Stimulated activated CD8-positive, alpha-beta memory T cell treated with anti-CD3 and anti-CD28 coated beads, Interleukin-2, amount 100 ng/mL, for 48 hours (primary cell): ENCODE data around the gene ZNF385D.
"Not testable (repeated sequence)": the region's sequence is repeated elsewhere in the genome, so short reads cannot be mapped to it uniquely, and the experiment has no call there.

Experiments
- DNase-seq, 2 donors: peaks; one replicate each; pipeline ENCODE4 v3.0.0-alpha.2; 2020; ENCODE audit warnings: low read depth in 2 of 2

The ZNF385D gene

GRCh38 chr3:21520106-21520963, 230.7 kb downstream of the ZNF385D start:
- no peak for DNase-seq

- no peak for DNase-seq
Measured at GRCh38 chr3:21517184-21517583, 233.8 kb downstream of the ZNF385D start.

- DNase-seq: no peak
Measured at GRCh38 chr3:21515417-21515816, 235.6 kb downstream of the ZNF385D start.

- no peak for DNase-seq
Measured at GRCh38 chr3:21509731-21510470, 241.1 kb downstream of the ZNF385D start.

GRCh38 chr3:21508246-21508645, 242.8 kb downstream of the ZNF385D start:
- DNase-seq: no peak

GRCh38 chr3:21505711-21506460, 245.1 kb downstream of the ZNF385D start:
- DNase-seq: no peak

- no peak for DNase-seq
Measured at GRCh38 chr3:21502656-21503055, 248.4 kb downstream of the ZNF385D start.

- no peak for DNase-seq
Measured at GRCh38 chr3:21500834-21501233, 250.2 kb downstream of the ZNF385D start.

- not testable (repeated sequence) for DNase-seq
Measured at GRCh38 chr3:21490671-21491070, 260.3 kb downstream of the ZNF385D start.

GRCh38 chr3:21487520-21487919, 263.5 kb downstream of the ZNF385D start:
- no peak for DNase-seq

GRCh38 chr3:21486024-21486935, 264.7 kb downstream of the ZNF385D start:
- not testable (repeated sequence) for DNase-seq

- DNase-seq: no peak
Measured at GRCh38 chr3:21484828-21485144, 266.2 kb downstream of the ZNF385D start.

- no peak for DNase-seq
Measured at GRCh38 chr3:21484057-21484827, 266.8 kb downstream of the ZNF385D start.

- no peak for DNase-seq
Measured at GRCh38 chr3:21481991-21482390, 269.0 kb downstream of the ZNF385D start.

GRCh38 chr3:21477541-21478288, 273.3 kb downstream of the ZNF385D start:
- DNase-seq: no peak

GRCh38 chr3:21466476-21466875, 284.5 kb downstream of the ZNF385D start:
- DNase-seq: no peak

GRCh38 chr3:21464746-21465145, 286.3 kb downstream of the ZNF385D start:
- no peak for DNase-seq

GRCh38 chr3:21463319-21463718, 287.7 kb downstream of the ZNF385D start:
- no peak for DNase-seq

GRCh38 chr3:21462141-21462540, 288.9 kb downstream of the ZNF385D start:
- no peak for DNase-seq

- no peak for DNase-seq
Measured at GRCh38 chr3:21457084-21457483, 293.9 kb downstream of the ZNF385D start.
